Measurements from ENCODE around the gene PSMA7.
A peak's percentile ranks its signal among the peaks of the same experiment; 100 is the strongest.

Gene PSMA7

GRCh38 chr20:62143081-62143956, at the start of gene PSMA7, which contains the start of gene SS18L1:
PSMA7 (minus strand) TSS chr20:62143394; CDS start chr20:62143303, 91 bp downstream.
SS18L1 (plus strand) TSS chr20:62143769; CDS start chr20:62143821, 52 bp downstream.
- Mint-ChIP-seq H3K27me3 (no peaks in the 10 kb centered on the region), H3K4me1 (peaks cover 53% of the 10 kb centered on the region), H3K9me3 (no peaks in the 10 kb centered on the region), H3K27ac (peak within 1 kb of the TSS; percentile 85), H3K36me3 (peaks cover 18% of the 10 kb centered on the region), H3K4me3 (peak within 1 kb of the TSS; percentile 87)
- ATAC-seq: peak; percentile 95

GRCh38 chr20:62192635-62193034, 49.4 kb upstream of the PSMA7 start:
- Mint-ChIP-seq H3K9me3 (no peaks in the 10 kb centered on the region), H3K4me3 (no peak overlapping the region), H3K36me3 (peaks cover 27% of the 10 kb centered on the region), H3K27ac (no peak overlapping the region), H3K4me1 (peaks cover 12% of the 10 kb centered on the region), H3K27me3 (no peaks in the 10 kb centered on the region)
- no peak for ATAC-seq

GRCh38 chr20:62191781-62192559, 48.8 kb upstream of the PSMA7 start:
- Mint-ChIP-seq H3K4me3 (no peak overlapping the region), H3K27ac (no peak overlapping the region), H3K4me1 (peaks cover 18% of the 10 kb centered on the region), H3K9me3 (no peaks in the 10 kb centered on the region), H3K36me3 (peaks cover 27% of the 10 kb centered on the region), H3K27me3 (no peaks in the 10 kb centered on the region)
- no peak for ATAC-seq

- no peak for ATAC-seq
- peaks cover 26% of the 10 kb centered on the region for H3K36me3 Mint-ChIP-seq
- no peak overlapping the region for H3K4me3 Mint-ChIP-seq
- peaks cover 26% of the 10 kb centered on the region for H3K4me1 Mint-ChIP-seq
- no peaks in the 10 kb centered on the region for H3K9me3 Mint-ChIP-seq
- H3K27me3 Mint-ChIP-seq: no peaks in the 10 kb centered on the region
- no peak overlapping the region for H3K27ac Mint-ChIP-seq
Observed at GRCh38 chr20:62190639-62191411, 47.6 kb upstream of the PSMA7 start.

- Mint-ChIP-seq H3K27me3 (no peaks in the 10 kb centered on the region), H3K4me3 (no peak overlapping the region), H3K9me3 (no peaks in the 10 kb centered on the region), H3K36me3 (peaks cover 19% of the 10 kb centered on the region), H3K4me1 (peaks cover 54% of the 10 kb centered on the region), H3K27ac (no peak overlapping the region)
- no peak for ATAC-seq
Observed at GRCh38 chr20:62186887-62187866, 44.0 kb upstream of the PSMA7 start.

GRCh38 chr20:62186096-62186426, 42.9 kb upstream of the PSMA7 start:
- H3K4me3 Mint-ChIP-seq: no peak overlapping the region
- H3K9me3 Mint-ChIP-seq: no peaks in the 10 kb centered on the region
- ATAC-seq: no peak
- peaks cover 14% of the 10 kb centered on the region for H3K36me3 Mint-ChIP-seq
- no peaks in the 10 kb centered on the region for H3K27me3 Mint-ChIP-seq
- peaks cover 60% of the 10 kb centered on the region for H3K4me1 Mint-ChIP-seq
- no peak overlapping the region for H3K27ac Mint-ChIP-seq

- H3K9me3 Mint-ChIP-seq: no peaks in the 10 kb centered on the region
- peak overlapping the region; percentile 98 for H3K4me3 Mint-ChIP-seq
- no peaks in the 10 kb centered on the region for H3K27me3 Mint-ChIP-seq
- no peak for ATAC-seq
- H3K36me3 Mint-ChIP-seq: no peaks in the 10 kb centered on the region
- H3K27ac Mint-ChIP-seq: peak overlapping the region; percentile 99
- H3K4me1 Mint-ChIP-seq: peaks cover 55% of the 10 kb centered on the region
Observed at GRCh38 chr20:62183426-62184142, 40.4 kb upstream of the PSMA7 start.

- no peaks in the 10 kb centered on the region for H3K27me3 Mint-ChIP-seq
- ATAC-seq: peak; percentile 96
- H3K4me3 Mint-ChIP-seq: peak within 1 kb of the TSS; percentile 98
- peak within 1 kb of the TSS; percentile 99 for H3K27ac Mint-ChIP-seq
- H3K36me3 Mint-ChIP-seq: no peaks in the 10 kb centered on the region
- peaks cover 49% of the 10 kb centered on the region for H3K4me1 Mint-ChIP-seq
- no peaks in the 10 kb centered on the region for H3K9me3 Mint-ChIP-seq
Observed at GRCh38 chr20:62182469-62183425, 39.6 kb upstream of the PSMA7 start, which contains the start of gene MTG2. MTG2 (plus strand) TSS chr20:62183028; CDS start chr20:62193421, 10,393 bp downstream.

GRCh38 chr20:62181808-62182207, 38.6 kb upstream of the PSMA7 start:
- H3K9me3 Mint-ChIP-seq: no peaks in the 10 kb centered on the region
- no peaks in the 10 kb centered on the region for H3K36me3 Mint-ChIP-seq
- peak overlapping the region; percentile 98 for H3K4me3 Mint-ChIP-seq
- peak overlapping the region; percentile 99 for H3K27ac Mint-ChIP-seq
- H3K27me3 Mint-ChIP-seq: no peaks in the 10 kb centered on the region
- no peak for ATAC-seq
- H3K4me1 Mint-ChIP-seq: peaks cover 40% of the 10 kb centered on the region

- H3K4me1 Mint-ChIP-seq: peaks cover 22% of the 10 kb centered on the region
- H3K9me3 Mint-ChIP-seq: no peaks in the 10 kb centered on the region
- no peak for ATAC-seq
- H3K27ac Mint-ChIP-seq: no peak overlapping the region
- H3K36me3 Mint-ChIP-seq: peaks cover 13% of the 10 kb centered on the region
- no peak overlapping the region for H3K4me3 Mint-ChIP-seq
- no peaks in the 10 kb centered on the region for H3K27me3 Mint-ChIP-seq
Observed at GRCh38 chr20:62179162-62179504, 35.9 kb upstream of the PSMA7 start.

GRCh38 chr20:62178316-62179161, 35.3 kb upstream of the PSMA7 start:
- no peaks in the 10 kb centered on the region for H3K9me3 Mint-ChIP-seq

GRCh38 chr20:62177307-62177706, 34.1 kb upstream of the PSMA7 start:
- H3K4me3 Mint-ChIP-seq: no peak overlapping the region
- peaks cover 7% of the 10 kb centered on the region for H3K4me1 Mint-ChIP-seq
- H3K9me3 Mint-ChIP-seq: no peaks in the 10 kb centered on the region
- no peak for ATAC-seq
- H3K36me3 Mint-ChIP-seq: peaks cover 16% of the 10 kb centered on the region
- H3K27ac Mint-ChIP-seq: no peak overlapping the region
- no peaks in the 10 kb centered on the region for H3K27me3 Mint-ChIP-seq

More at GRCh38 chr20:62178316-62179161, 35.3 kb upstream of the PSMA7 start:
- Mint-ChIP-seq H3K36me3 (peaks cover 16% of the 10 kb centered on the region), H3K4me1 (peaks cover 16% of the 10 kb centered on the region), H3K4me3 (no peak overlapping the region), H3K27me3 (no peaks in the 10 kb centered on the region), H3K27ac (no peak overlapping the region)
- ATAC-seq: no peak

All from stimulated activated memory B cell treated with anti-CD40 and anti-IgM and Interleukin-4, amounts not matched to agents 10 μg/mL and 1 μg/mL and 100 μg/mL, for 72 hours (primary cell).